Fibroblast of mammary gland (primary cell): ENCODE measurements around the gene SENP2.

ENCODE experiments used
- DNase-seq: peaks from one replicate; pipeline ENCODE4 v3.0.0-alpha.2; 2010; ENCODE audit warnings: low read depth
- H3K4me3 ChIP-seq: 2 replicates; pipeline ENCODE4 v1.5.1; 2011; ENCODE audit warnings: low read depth, mild to moderate bottlenecking, low read length, moderate library complexity; ENCODE audit not compliant: control insufficient read depth
- CTCF ChIP-seq: conservative IDR thresholded peaks from 2 replicates; pipeline ENCODE4 v1.5.1; 2011; ENCODE audit warnings: low read depth, low read length, inconsistent platforms; ENCODE audit not compliant: control insufficient read depth, insufficient read depth

The SENP2 gene

GRCh38 chr3:185613016-185613415 lies 26.9 kb downstream of the SENP2 start:
- DNase-seq: no peak
- no peak for TF ChIP-seq CTCF
- H3K4me3 ChIP-seq: no peak overlapping the region

- no peak overlapping the region for H3K4me3 ChIP-seq
- TF ChIP-seq CTCF: no peak
- DNase-seq: no peak
Measured at GRCh38 chr3:185623939-185624665, 38.0 kb downstream of the SENP2 start.

- TF ChIP-seq CTCF: no peak
- DNase-seq: no peak
Measured at GRCh38 chr3:185625784-185626183, 39.7 kb downstream of the SENP2 start.

GRCh38 chr3:185629554-185630181 lies 43.6 kb downstream of the SENP2 start:
- TF ChIP-seq CTCF: no peak
- no peak overlapping the region for H3K4me3 ChIP-seq
- DNase-seq: no peak

More at GRCh38 chr3:185625784-185626183, 39.7 kb downstream of the SENP2 start:
- no peak overlapping the region for H3K4me3 ChIP-seq

GRCh38 chr3:185630182-185630622 lies 44.1 kb downstream of the SENP2 start:
- no peak for TF ChIP-seq CTCF
- DNase-seq: peak; percentile 77
- no peak overlapping the region for H3K4me3 ChIP-seq

GRCh38 chr3:185631108-185631507 lies 45.0 kb downstream of the SENP2 start:
- no peak for TF ChIP-seq CTCF
- H3K4me3 ChIP-seq: no peak overlapping the region
- peak; percentile 21 for DNase-seq
